ENCODE data around the gene FEZF2. TPM values are rescaled to one million over a fixed set of nuclear protein-coding genes. Genes with fewer than 3 reads are reported as not detected.

Gene FEZF2
- polyA plus RNA-seq, 2 of the 4 experiments (the other 2 are of a cell fraction), result not detected

- TF ChIP-seq PBX3 (IDR thresholded peaks at IDR 0.05) (no peak), JUN (IDR thresholded peaks at IDR 0.05) (no peak), BCL3 (IDR thresholded peaks at IDR 0.05) (no peak), HDAC2 (IDR thresholded peaks at IDR 0.05) (no peak), ELK1 (IDR thresholded peaks at IDR 0.05; ENCODE audit: low read depth, low read length) (no peak), FOSL2 (IDR thresholded peaks at IDR 0.05) (no peak), FOSL2 (CRISPR knock-in tag; IDR thresholded peaks at IDR 0.05) (no peak), NFE2L2 (conservative IDR thresholded peaks at IDR 0.05; ENCODE audit: low read length) (no peak), CTCF (IDR thresholded peaks at IDR 0.05) (no peak), RARB (CRISPR knock-in tag; IDR thresholded peaks at IDR 0.05) (no peak), BHLHE40 (IDR thresholded peaks at IDR 0.05; ENCODE audit: low read depth, low read length) (no peak), FOSB (CRISPR knock-in tag; IDR thresholded peaks at IDR 0.05) (no peak), RCOR1 (IDR thresholded peaks at IDR 0.05; ENCODE audit: low read depth, low read length) (no peak), HMGXB4 (CRISPR knock-in tag; IDR thresholded peaks at IDR 0.05; ENCODE audit: borderline replicate concordance) (no peak), NR3C1 (IDR thresholded peaks at IDR 0.05) (no peak), ZSCAN20 (CRISPR knock-in tag; IDR thresholded peaks at IDR 0.05) (no peak), GATA3 (IDR thresholded peaks at IDR 0.05; ENCODE audit: borderline replicate concordance) (no peak), MYC (IDR thresholded peaks at IDR 0.05; ENCODE audit: borderline replicate concordance, low read length) (no peak), USF2 (IDR thresholded peaks at IDR 0.05) (no peak)
- no peak overlapping the region for H3K4me2 ChIP-seq
- H3K4me1 ChIP-seq, result no peaks in the 10 kb centered on the region
- ChIA-PET POLR2A (no interaction called here), CTCF (no interaction called here)
- 18% methylated on average over 21 of the region's 21 CpGs for WGBS (ENCODE audit: missing lambda C conversion rate)
- ATAC-seq, result no peak
- no peaks in the 10 kb centered on the region for H3K9me3 ChIP-seq
- no peak overlapping the region for H3K27ac ChIP-seq
- FAIRE-seq, result no peak
- no peak overlapping the region for H3K4me3 ChIP-seq
- no peak for DNase-seq (ENCODE audit: low read depth in 1 of 2, low spot score in 1 of 2)
Measured at GRCh38 chr3:62379321-62379798, 6.0 kb upstream of the FEZF2 start.

- WGBS (ENCODE audit: missing lambda C conversion rate), result 32% methylated on average over 14 of the region's 14 CpGs
- CTCF ChIA-PET, result no interaction called here
- no peak overlapping the region for H3K4me2 ChIP-seq
Measured at GRCh38 chr3:62378921-62379320, 5.6 kb upstream of the FEZF2 start.

More at GRCh38 chr3:62378921-62379320, 5.6 kb upstream of the FEZF2 start:
- Histone ChIP-seq H3K4me1 (no peaks in the 10 kb centered on the region), H3K4me3 (no peak overlapping the region), H3K9me3 (no peaks in the 10 kb centered on the region), H3K27ac (no peak overlapping the region)
- no peak for FAIRE-seq
- ATAC-seq, result no peak
- no peak for DNase-seq (ENCODE audit: low read depth in 1 of 2, low spot score in 1 of 2)
- POLR2A ChIA-PET, result no interaction called here
- TF ChIP-seq JUN (IDR thresholded peaks at IDR 0.05) (no peak), ESRRA (IDR thresholded peaks at IDR 0.05; ENCODE audit: borderline replicate concordance, low read length) (no peak), TFCP2L1 (CRISPR knock-in tag; IDR thresholded peaks at IDR 0.05) (no peak), RFX5 (IDR thresholded peaks at IDR 0.05) (no peak), BHLHE40 (IDR thresholded peaks at IDR 0.05; ENCODE audit: low read depth, low read length) (no peak), HOXB5 (CRISPR knock-in tag; IDR thresholded peaks at IDR 0.05) (no peak), HDAC2 (IDR thresholded peaks at IDR 0.05) (no peak), POLR2AphosphoS2 (conservative IDR thresholded peaks at IDR 0.05; ENCODE audit: low read length) (no peak), JUNB (IDR thresholded peaks at IDR 0.05) (no peak), POLR2A (IDR thresholded peaks at IDR 0.05; ENCODE audit: low read length) (no peak), KDM5A (IDR thresholded peaks at IDR 0.05) (no peak), CTCF (IDR thresholded peaks at IDR 0.05) (no peak), FOXS1 (CRISPR knock-in tag; IDR thresholded peaks at IDR 0.05) (no peak), RCOR1 (IDR thresholded peaks at IDR 0.05; ENCODE audit: low read depth, low read length) (no peak), ZC3H11A (IDR thresholded peaks at IDR 0.05) (no peak), HOXB13 (CRISPR knock-in tag; IDR thresholded peaks at IDR 0.05; ENCODE audit: low read depth) (no peak), FOSB (CRISPR knock-in tag; IDR thresholded peaks at IDR 0.05) (no peak)

Data from A549 (cell line).